T-helper 1 cell treated with Interleukin-12 subunit alpha and Interleukin-12 subunit beta and Interleukin-4 antibody, amounts not matched to agents 30 ng/mL and 1 ng/mL, for 36 hours (primary cell): Measurements from ENCODE around the gene MARCO. TPM values are rescaled to one million over a fixed set of nuclear protein-coding genes. Genes with fewer than 3 reads are reported as not detected.

ENCODE experiments used
- intact Hi-C: fragments of 100-400 bp; cut with micrococcal nuclease; formaldehyde crosslinking; loops from one replicate; pipeline ENCODE4 v1.15.1; 2024
- total RNA-seq: library from RNA; stranded (reverse); gene quantifications from 2 replicates; pipeline ENCODE4 v1.2.3, GENCODE V29; 2022

The MARCO gene, protein sequence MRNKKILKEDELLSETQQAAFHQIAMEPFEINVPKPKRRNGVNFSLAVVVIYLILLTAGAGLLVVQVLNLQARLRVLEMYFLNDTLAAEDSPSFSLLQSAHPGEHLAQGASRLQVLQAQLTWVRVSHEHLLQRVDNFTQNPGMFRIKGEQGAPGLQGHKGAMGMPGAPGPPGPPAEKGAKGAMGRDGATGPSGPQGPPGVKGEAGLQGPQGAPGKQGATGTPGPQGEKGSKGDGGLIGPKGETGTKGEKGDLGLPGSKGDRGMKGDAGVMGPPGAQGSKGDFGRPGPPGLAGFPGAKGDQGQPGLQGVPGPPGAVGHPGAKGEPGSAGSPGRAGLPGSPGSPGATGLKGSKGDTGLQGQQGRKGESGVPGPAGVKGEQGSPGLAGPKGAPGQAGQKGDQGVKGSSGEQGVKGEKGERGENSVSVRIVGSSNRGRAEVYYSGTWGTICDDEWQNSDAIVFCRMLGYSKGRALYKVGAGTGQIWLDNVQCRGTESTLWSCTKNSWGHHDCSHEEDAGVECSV
- not detected in 2 replicates for total RNA-seq

DNA sequence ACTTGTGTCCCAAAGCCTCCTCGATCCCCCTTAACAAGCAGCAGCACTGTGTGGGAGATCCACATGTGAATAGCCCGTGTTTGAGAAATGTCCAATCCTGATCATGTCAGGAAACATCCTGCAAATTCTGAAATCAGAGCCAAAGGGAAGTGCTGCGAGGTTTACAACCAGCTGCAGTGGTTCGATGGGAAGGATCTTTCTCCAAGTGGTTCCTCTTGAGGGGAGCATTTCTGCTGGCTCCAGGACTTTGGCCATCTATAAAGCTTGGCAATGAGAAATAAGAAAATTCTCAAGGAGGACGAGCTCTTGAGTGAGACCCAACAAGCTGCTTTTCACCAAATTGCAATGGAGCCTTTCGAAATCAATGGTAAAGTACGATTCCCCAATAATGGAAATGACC lies at the start of gene MARCO:
Gene MARCO, plus strand, starts transcription at position 164 of the 400 bp plus-strand sequence. Its CDS starts 107 bp downstream, at position 271.
- intact Hi-C loops = no loop called here

DNA sequence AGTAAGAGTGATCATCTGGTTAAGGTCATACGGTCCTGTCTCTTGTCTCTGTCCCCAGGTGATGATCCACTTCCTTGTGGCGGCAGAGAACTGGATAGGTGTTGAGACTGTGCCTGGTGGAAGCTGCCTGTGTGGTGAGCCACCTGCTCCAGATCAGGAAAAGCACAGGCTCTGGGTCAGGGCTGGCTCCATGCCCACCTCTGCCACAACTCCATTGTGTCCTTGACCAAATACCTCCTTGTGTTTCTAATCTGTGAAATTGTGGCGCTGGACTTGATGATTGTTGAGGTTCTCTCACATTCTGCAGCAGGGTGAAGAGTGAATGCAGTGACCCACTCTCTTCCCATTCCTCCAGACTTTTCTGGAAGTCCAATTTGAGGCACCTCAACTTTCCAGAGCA lies 48.9 kb upstream of the MARCO start:
- intact Hi-C loops = no loop called here

DNA sequence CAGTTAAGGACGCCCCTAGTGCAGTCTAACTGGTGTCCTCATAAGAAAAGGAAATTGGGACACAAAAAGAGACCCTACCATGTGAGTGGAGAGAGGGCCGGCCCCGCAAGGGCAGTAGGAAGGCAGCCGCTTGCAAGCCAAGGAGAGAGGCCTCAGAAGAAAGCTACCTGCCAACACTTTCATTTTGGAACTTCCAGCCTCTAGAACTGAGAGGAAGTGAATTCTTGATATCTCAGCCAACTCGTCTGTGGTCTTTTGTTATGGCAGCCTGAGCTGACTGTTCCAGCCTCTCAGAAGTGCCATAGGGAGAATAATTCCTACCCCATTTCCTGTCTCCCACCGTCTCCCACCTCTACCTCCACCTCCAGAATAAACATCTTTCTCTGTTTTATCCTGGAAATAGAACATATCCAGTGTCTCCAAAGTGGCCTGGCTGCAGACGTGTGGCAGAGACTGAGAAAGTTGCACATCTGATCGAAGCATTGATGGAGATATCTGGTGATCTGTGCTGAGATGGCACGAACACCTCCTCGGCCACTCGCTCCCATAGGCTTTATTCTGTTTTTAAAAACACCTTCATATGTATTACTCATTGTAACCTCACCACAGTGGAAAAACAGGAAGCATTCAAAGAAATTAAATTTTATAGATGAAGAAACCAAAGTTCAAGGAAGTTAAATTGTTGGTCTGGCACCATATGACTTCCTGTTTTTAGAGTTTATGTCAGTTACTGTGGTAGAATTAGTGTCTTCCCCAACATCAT lies 39.5 kb upstream of the MARCO start:
- intact Hi-C loops = no loop called here

DNA sequence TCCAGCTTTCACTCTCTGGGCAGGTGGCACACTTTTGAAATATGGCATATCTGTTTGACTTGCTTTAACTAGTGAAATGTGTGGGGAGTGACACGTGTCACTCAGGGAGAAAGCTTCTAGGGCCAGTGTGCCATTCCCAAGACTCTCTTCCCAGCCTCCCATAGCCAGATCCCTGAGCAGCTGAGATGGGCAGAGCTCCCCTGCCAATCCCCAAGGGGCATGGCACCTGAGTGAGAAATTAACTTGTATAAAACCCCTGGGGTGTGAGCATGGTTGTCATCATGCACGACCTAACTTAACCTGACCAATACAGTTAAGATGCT lies 39.0 kb upstream of the MARCO start:
- intact Hi-C loops = no loop called here

DNA sequence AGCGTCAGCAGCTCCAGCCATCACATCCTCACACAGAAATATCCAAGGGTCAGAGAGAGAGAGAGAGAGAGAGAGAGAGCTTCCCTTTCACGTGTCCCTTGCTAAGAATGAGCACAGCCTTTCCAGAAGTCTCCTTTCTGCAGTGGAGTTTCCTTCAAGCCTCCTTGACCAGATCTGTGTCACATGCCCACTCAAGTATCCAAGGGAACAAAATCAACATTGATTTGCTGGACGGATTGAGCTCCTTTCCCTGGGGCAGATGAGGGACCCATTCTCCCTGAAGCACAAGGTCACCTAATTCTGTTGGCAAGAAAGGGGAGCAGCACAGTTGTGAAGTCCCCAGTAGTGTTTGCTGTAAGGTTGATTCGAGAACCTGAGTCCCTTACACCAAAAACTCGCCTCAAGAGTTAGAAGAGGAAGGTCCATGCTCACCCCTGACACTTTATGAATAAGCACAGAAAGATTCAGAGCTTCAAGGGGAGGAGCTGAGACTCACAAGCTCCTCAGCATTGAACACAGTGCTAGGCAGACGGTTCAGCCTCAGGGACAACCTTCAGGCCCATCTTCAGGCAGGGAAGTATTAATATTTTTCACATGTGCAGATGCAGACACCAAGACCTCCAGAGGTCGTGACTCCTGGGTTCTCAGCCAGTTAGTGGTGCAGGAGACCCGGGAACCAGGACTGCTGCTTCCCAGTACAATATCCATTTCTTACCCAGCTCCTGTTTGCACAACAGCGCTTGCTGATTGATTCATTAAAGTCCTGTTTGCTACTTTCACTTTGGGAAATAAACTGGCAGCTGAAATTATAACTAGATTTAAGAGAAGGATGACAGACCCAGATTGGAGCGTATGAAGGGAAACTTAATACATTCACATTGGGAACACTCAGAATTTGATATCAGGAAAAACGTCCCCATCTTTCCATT lies 38.2 kb upstream of the MARCO start:
- intact Hi-C loops = no loop called here

DNA sequence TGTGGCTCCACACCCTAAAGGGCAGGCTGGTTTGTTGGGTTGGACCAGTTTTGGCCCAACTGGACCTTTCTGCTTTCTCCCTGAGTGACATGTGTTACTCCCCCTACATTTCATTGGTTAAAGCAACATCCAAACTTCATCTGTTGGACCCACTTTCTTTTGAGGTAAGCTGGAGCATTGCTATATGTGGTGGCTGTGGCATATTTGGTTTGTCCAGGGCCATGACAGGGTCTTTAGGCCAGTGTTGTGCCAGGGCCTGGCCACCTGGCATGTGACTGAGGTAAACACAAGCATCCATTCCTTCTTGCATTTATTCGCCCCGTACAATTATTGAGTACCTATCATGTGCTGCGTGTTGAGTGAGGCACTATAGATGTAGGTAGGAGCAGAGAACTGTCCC lies 36.8 kb upstream of the MARCO start:
- intact Hi-C loops = no loop called here

DNA sequence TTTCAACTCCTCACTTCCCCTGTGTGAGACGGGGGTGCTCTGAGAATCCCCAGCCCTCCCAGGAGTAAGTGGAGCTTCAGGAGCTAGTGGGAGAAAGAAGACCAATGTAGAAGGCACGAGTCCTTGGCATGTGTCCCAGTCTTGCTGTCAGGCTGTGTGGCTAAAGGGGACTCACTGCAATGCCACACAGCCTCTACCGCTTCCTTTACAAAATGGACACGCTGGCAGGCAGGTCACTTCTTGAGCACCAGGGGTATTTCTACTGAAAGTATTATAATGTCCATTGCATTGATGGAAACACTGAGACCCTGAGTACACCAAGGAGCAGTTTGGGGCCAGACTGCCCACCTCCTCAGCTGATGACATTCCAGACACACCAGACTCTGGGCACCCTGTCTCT lies 35.8 kb upstream of the MARCO start:
- intact Hi-C loops = no loop called here

DNA sequence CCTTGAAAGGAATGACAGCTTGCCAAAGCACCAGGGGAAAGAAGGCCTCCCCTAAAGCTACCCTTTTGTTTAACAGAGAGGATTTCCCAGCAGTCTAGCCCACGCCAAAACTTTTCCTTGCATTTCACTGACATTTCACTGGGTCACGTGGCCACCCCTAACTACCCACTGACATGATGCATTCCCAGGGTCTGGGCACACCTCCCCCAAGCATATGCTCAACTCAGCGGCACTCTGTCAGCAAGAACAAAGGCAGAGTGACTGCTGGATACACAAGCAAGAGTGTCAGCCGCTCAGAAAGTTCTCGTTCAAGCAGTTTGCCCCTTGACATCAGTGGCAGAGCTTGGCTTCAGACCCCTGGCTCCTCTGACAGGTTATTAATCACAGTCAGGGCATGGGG lies 34.2 kb upstream of the MARCO start:
- intact Hi-C loops = no loop called here

DNA sequence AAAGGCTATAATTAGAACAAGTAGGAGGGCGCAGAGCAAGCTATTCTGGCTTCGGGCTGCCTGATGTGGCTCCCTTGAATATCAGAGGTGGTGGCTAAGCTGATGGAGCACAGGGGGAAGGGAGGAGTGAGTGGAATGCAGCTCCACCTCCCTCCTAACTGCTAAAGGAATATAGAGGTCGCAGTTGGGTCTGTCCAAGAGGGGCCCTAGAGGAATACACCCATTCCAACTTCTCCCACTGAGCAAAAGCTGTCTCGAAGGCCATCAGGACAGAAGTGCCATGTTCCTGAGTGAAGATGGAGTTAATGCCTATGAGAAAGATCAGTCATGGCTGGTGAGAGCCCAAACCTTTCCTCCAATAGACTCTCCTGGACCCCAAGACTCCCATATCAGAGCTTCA lies 32.8 kb upstream of the MARCO start:
- intact Hi-C loops = no loop called here

DNA sequence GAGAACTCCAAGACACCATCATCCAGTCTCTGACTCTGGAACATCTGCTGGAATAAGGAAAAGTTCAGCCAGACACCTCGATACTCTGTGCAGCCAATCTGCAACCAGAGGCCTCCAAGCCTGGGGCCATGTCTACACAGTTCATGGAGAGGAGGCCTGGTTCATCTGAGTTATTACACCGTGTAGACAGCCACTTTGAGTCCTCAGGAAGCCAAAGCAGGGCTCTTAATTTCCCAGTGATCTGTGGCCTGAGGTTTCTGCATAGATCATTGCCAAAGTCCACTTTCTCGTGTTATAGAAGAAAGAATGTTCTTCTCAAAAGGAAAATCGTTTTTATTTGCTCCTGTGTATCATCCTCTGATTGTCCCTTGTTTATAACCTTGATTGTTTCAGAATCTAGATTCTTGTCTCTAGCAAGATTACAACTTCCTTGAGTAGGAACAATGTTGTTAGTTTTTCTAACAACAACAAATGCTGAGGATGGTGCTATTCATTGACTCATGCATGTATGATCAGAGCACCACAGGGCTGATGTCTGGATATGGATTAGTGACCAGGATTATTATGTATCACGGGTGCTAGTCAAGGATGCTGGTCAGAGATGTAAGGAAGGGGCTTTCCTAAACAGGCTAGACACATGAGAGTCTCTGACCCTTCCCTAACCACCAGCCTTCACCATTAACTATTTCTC lies 30.7 kb upstream of the MARCO start:
- intact Hi-C loops = no loop called here

DNA sequence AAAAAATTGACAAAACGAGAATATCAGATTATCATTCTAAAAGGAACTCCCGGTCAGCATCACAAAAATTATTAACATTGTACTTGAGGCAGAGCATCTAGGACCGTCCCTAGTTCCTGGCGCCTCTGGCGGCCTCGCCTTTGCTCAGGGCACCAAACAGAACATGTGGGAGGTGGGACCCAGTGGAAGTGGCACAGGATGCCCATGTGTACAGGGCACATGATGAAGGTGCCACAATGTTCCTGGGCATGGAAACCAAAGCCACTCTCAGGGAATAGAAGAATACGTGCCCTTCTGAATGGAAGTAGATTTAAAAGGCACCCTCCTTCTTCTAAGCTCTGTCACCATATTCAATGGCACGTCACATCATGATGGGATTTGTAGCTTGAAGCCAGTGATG lies 30.1 kb upstream of the MARCO start:
- intact Hi-C loops = no loop called here

DNA sequence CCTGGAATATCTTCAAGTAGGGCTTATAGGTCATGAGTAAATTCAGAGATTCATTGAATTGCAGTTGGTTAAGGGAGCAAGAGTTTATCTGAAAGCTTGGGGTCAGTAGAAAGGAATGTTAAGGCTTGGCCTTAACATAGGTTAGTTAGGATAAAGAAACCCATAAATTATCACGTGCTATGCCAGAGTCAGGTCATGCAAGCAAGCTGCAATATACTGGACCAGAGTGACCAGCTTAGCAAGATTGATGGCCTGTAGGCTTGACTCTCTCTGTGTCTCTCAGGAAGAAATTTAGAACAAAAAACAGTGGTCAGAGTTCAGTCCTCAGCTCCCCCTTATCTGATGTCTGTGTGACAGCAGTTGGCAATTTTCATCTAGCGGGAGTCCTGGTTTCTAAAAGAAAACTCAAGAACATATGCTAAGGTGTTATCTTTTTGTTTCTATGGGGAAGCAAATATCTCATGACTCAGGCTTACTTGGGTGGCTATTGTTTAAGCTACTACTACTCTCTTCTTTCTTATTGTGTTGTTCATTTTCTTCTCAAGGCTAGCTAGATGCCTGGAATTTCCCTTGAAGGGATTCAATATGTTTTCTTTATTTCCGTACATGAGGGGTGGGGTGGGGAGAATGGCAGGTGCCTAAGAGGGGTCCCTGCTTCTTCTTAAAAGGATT lies 28.7 kb upstream of the MARCO start:
- intact Hi-C loops = no loop called here

DNA sequence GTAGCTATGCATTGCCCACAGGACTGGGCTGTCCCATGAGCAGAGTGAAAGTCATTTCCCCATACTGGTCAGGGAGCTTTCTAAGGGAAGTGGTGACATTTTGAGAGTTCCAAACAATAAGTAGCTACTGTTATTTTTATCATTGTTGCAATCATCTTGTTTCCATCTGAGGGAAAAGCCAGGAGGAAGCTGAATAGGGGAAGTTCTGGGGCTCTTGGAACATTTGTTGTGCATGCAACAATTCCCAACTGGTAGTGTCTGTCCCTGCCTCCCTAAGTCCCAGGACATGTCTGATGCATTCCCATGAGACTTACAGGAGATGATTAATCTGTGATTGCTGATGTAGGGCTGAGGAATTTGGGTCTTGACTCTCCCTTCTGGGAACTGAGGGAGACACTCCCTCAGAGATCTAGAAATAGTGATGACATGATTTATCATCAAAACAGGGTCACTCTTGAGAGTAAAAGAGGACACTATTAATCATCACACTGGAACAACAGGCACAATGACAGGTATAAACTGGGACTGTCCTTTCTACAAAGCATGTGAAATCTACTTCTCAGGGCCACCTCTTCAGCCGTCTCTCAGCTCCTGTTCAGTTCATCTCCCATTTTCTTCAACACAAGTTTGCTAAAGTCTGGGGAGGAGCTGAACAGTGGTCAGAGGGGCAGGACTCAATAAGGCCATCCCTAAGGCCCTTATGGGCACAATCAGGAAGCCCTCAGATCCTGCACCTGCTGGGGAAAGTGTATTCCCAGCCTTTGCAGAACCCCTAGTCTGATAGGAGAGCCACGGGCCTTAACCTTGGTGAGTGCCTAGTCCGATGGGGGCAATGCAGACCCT lies 28.0 kb upstream of the MARCO start:
- intact Hi-C loops = no loop called here

DNA sequence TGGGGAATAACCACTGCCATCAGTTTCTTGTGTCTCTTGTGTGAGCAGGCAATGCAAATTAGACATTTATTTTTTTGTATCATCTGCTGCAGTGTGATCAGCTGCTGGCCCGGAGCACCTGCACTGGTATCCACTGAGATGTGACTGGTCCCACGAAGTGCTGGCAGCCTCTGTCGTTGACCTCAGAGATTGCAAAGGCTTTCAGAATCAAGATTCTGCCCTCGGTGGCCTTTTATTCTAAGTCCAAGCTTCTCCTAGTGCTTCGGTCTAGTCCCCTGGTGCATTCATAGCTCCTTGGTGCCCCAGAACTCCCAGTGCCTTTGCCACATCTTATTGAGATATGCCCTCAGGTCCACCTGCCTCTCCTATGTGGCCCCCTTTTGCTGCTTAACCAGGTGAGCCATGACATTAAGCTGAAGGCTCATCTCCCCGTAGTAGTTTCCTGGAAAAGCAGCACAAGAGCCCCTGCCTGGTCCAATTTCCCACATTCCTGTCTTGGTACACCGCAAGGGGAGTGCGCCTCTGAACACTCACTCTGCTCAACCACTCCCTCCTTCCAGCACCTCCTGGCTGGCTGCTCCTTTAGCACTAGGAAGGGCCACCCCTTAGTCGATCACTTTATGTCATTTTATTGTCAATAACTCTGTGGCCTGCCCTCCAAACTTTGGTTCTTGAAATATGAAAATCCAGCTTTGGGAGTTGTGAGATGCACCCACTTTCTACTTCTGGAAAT lies 27.1 kb upstream of the MARCO start:
- intact Hi-C loops = no loop called here

DNA sequence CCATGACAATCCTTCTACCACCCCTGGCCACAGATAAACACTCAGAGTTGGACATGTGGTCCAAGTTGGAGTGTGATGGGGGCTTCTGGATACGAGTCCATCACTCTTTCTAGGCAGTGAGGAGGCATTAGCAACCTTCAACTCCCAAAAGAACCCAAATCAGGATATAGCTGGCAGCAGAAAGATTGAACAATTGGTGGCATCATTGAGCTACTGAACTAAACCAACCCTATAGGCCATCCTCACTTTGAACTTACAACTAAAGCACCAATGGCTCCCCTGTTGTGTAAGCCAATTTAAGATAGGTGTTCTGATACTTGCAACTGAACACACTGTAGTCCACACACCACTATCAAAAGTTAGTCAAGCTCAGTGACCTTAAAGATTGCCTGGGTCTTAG lies 24.0 kb upstream of the MARCO start:
- intact Hi-C loops = no loop called here

DNA sequence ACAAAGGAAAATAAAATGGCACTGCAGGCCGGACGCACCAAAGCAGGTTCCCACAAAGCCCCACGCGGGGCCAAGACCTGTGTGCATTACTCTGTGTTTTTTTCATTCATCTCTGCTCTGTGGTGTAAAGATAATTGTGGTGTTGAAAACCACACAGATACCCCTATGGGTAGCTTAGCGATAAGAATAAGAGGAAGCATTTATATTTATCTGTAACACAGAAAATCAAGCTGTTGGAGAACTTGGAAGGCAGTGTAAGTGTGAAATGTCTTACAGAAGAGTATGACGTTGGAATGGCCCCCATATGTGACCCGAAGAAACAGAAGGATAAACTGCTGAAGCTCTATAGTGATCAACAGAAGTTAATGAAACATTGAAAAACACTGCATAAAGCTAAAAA lies 20.3 kb upstream of the MARCO start:
- intact Hi-C loops = no loop called here

DNA sequence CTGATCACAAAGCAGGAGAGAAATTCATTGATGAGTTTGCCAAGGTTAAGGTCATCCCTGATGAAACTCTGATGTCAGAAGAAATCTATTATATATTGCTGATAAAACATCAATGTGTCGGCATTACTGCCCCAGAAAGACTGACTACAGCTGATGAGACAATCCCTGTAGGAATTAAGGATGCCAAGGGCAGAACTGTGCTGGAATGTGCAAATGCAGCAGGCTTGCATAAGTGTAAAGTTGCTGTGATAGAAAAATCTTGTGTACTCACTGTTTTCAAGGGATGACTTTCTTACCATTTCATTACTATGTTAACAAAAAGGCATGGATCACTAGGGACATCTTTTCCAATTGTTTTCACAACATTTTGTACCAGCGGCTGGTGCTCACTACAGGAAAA lies 19.7 kb upstream of the MARCO start:
- intact Hi-C loops = no loop called here

DNA sequence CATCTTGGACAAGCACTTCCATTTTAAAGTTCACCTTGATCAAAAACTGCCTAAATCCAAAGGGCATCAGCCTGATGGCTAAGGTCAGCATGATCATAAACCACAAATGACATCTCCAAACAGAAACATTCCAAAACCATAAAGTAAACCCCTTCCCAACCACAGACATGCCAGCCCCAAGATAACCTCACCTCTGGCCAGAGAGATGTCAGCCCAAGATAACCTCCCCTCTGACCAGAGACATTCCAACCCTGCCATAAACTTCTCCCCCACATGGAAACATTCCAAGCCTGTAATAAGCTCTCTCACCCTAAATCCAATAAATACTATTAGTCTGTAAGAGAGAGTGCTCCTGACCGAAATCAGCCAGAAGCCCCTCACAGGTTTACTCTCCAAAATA lies 18.6 kb upstream of the MARCO start:
- intact Hi-C loops = no loop called here

DNA sequence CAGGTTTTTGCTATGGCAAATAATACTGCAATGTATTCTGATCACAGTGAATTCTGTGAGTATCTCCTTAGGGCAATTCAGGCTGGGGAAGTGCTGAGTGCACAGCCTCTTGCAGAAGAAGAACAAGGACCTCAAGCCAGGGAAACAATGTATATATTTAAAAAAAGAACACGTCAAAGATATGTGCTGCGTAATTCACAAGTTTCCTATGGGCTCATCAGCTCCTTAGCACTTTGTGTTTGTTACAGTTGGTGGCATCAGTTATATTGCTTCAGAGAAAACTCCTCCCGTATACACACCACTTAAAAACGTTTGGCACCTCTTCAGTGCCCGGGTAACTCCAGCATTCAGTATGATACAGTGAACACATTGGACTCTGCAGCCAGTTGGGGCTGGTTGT lies 16.5 kb upstream of the MARCO start:
- intact Hi-C loops = no loop called here
